ENCODE data around the gene KCNIP1.

Gene KCNIP1

DNA sequence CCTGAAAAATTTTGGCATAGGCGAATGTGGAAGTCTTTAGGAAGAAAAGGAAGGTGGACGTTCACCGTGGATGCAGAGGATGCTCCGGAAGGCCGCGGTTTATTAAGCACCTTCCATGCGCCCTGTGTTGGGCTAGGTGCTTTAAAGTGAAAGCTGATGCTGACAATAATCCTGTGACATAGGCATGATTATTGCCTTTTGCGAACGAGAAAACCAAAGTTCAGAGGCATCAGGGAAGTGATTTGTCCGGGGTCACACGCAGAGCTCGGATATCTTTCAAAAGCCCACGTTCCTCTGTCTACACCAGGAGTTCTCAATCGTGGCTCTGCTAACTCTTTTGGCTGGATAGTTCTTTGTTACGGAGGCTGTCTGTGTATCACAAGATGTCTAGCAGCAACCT, 267.7 kb downstream of the KCNIP1 start:
- DNase-seq (ENCODE audit: low spot score) (no peak), FAIRE-seq (no peak)

DNA sequence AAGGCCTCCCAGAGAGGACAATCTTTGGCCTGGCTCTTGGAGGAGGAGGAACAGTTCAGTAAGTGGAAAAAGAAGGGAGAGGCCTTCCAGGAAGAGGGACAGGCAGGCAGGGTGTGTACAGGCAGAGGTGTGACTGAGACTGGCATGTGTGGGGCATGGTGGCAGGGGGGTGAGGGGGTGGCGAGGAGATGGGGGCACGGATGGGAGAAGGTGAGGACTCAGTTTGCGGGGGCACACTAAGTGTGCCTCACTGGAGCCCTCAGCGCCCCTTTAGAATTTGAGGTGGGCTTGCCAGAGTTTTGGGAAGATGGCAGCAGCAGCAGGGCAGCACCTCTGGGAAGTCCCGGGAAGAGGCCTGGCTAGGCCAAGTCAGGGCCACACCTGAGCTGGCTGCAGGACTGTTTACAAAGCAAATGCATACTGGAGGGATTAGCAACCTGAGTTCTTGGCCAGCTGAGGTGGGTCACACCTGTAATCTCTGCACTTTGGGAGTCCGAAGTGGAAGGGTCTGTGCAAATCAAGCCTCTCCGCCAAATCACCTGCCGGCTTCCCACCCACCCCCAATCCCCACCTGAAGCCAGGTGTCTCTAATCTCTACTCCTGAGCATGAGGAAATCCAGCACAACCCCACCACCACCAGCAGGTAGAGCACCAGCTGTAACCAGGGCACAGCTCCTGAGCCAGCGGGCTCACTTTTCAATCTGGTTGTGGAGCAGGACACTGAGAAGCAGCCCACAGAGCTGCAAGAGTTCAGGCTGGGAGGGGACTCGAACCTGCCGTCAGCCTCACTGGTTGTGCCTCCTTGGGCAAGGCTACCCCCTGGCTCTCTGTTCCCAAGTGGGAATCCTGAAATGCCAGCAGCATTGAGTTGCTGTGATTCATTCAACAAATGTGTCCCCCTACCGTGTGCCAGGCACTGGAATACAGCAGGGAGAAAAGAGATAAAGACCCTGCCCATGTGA, 269.5 kb downstream of the KCNIP1 start:
- FAIRE-seq: no peak
- no peak for DNase-seq (ENCODE audit: low spot score)

DNA sequence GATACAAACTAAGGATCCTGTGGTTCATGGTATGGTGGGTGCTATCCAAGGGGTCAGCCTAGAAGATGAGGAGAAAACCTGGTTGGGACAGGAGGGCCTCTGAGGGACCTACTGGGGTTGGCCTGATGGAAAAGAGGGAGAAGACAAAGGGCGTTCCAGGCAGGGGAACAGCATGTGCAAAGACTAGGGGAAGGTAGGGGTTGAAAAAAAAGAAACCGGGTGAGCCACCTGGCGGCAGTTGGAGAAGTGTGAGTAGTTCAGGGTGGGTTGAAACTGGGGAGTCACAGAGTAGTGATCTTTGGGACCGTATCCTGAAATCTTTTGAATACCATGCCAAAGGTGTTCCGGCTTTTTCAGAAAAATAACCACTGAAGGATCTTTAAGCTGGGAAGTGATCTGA, 271.0 kb downstream of the KCNIP1 start:
- FAIRE-seq (no peak), DNase-seq (ENCODE audit: low spot score) (no peak)

DNA sequence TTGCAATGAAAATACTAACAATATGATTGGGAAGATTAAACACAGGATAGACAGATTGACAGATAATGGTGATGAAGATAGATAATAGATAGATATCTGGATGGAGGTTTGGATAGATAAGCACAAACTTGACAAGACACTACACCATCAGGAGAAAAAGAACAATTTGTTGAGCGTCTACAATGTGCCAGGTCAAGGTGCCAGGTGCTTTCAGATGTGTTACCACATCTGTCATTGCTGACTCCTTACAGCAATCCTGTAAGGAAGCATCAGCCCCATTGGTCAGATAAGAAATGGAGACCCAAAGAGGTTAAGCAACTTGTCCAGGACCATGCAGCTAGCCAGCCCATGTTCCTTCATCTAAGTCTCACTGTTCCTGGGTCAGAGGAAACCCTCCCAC, 278.1 kb downstream of the KCNIP1 start:
- FAIRE-seq (no peak), DNase-seq (ENCODE audit: low spot score) (no peak)

DNA sequence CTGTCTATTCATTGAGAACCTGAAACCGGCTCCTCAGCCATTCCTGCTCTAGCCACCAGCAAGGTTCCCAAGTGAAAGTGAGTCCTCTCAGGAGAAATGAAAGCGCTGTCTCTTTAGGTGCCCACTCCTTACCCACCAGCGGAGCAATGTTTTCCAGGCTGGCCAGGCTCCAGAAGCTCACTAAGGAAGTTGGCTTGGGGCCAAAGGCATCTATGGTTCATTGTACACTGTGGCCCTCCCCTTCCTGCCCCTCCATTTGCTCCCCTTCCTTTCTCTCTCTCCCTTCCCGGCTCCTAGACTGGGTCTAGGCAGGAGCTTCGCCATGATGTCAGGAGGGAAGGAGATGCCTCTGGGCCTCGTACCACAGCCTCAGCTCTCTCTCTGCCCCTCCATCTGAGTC, 278.6 kb downstream of the KCNIP1 start:
- DNase-seq (ENCODE audit: low spot score): no peak
- FAIRE-seq: no peak

DNA sequence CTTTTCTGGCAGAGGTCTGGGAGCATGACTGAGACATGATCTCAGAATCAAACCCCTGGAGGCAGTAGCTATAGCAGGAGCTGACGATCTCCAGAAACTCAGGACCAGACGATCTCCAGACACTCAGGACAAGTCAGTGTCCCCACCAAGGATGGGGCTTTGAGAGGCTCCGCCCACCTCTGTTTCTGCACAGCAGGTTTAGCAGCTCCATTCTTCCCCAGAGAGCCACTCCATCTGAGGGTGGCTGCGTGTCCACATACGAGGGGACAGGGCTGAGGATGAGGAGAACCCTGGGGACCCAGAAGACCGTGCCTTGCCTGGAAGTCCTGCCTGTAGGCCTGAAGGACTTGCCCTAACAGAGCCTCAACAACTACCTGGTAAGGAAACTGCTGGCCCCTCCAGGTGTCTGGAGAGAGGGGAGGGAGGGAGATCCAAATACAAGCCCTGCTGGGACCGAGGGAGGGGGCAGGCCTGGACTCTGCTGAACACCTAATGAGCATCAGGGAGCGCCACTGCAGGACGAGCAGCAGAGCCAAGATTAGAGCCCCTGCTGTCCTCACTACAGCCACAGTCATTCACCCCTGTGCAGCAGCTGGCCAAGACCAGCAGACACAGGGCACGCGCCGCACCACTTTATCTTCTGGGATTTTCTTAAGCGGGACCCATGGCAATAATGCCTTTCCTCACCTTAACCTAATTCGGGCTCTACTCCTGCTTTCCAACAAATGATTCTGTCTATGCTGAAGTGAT, 279.9 kb downstream of the KCNIP1 start, which contains the start of gene GABRP:
TSS of gene GABRP (plus strand) at position 228 of the 750 bp plus-strand sequence. CDS start 4,891 bp downstream, outside the sequence.
- FAIRE-seq (no peak), DNase-seq (ENCODE audit: low spot score) (no peak)

DNA sequence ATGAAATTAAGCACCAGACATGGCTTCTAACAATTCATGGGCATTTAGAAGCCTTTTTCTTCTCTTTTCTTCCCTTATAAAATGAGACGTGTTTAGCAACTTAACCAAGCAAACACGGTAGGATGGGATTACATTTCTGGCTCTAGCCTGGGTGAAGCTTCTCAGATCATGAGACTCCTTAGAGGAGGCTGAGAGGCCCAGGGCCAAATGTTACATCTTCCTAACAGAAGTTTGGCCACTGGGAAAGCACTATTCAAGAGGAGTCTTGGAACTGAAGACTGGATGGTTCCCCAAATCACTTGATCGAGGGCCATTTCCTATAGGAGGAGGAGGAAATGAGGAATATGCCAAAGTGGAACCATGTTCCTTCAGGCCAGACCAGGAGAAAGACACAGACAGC, 281.6 kb downstream of the KCNIP1 start:
- no peak for FAIRE-seq
- no peak for DNase-seq (ENCODE audit: low spot score)
